Gastrocnemius medialis (tissue), 4 donors: ENCODE results near the gene C1QA. TPM values are rescaled to one million over a fixed set of nuclear protein-coding genes. Genes with fewer than 3 reads are reported as not detected.

ENCODE experiments used
- ATAC-seq, 2 donors: fragments of 150-250 bp; one replicate each; pipeline ENCODE4 v1.9.1; 2016
- DNase-seq, 2 donors: peaks; one replicate each; pipeline ENCODE4 v3.0.0-alpha.2; 2019
- H3K27ac ChIP-seq, 4 donors: fragments of 200-600 bp; sonication (generic); 1 replicate in 1 of 4; 2 replicates in 3 of 4; pipeline ENCODE4 v1.5.1; 2016 to 2018; ENCODE audit warnings: mild to moderate bottlenecking in 2 of 4, moderate library complexity in 1 of 4
- H3K27me3 ChIP-seq, 3 donors: fragments of 200-600 bp; sonication (generic) in 2 of 3; 1 replicate in 1 of 3; 2 replicates in 2 of 3; pipeline versions ENCODE4 v1.5.1 to v1.6.0; 2016 to 2019; ENCODE audit warnings: mild to moderate bottlenecking in 1 of 3, moderate library complexity in 1 of 3
- H3K36me3 ChIP-seq, 2 donors: fragments of 200-600 bp; sonication (generic) in 1 of 2; one replicate each; pipeline ENCODE4 v1.5.1; 2017 to 2018
- H3K4me1 ChIP-seq, 2 donors: fragments of 200-600 bp; sonication (generic) in 1 of 2; one replicate each; pipeline ENCODE4 v1.5.1; 2016 to 2017; ENCODE audit warnings: mild to moderate bottlenecking in 2 of 2
- H3K4me3 ChIP-seq, 4 donors: fragments of 200-600 bp; sonication (generic) in 3 of 4; 1 replicate in 1 of 4; 2 replicates in 3 of 4; pipeline ENCODE4 v1.5.1; 2016 to 2019; ENCODE audit warnings: mild to moderate bottlenecking in 2 of 4
- H3K9me3 ChIP-seq, 3 donors: fragments of 200-600 bp; sonication (generic) in 2 of 3; 1 replicate in 1 of 3; 2 replicates in 2 of 3; pipeline ENCODE4 v1.5.1; 2016 to 2019
- CTCF ChIP-seq, 5 experiments: fragments of 450-650 bp in 3 of 5; fragments of 200-600 bp in 2 of 5; sonication (generic) in 2 of 5; IDR thresholded peaks in 4 of 5; conservative IDR thresholded peaks in 1 of 5; 1 replicate in 4 of 5; 2 replicates in 1 of 5; pipeline ENCODE4 v1.5.1; 2016 to 2019; ENCODE audit warnings: antibody characterized with exemption in 5 of 5, mild to moderate bottlenecking in 3 of 5, moderate library complexity in 3 of 5
- POLR2A ChIP-seq, 2 donors: fragments of 450-650 bp; IDR thresholded peaks; one replicate each; pipeline ENCODE4 v1.6.1; 2017; ENCODE audit warnings: antibody characterized with exemption in 2 of 2, mild to moderate bottlenecking in 2 of 2, moderate library complexity in 2 of 2
- in situ Hi-C, 4 donors: fragments of 200-750 bp; cut with MboI; loops; one replicate each; pipeline versions ENCODE4 v1.15.0 to v1.8.0; 2017; ENCODE audit warnings: low sequenced_read_pairs in 4 of 4
- intact Hi-C: fragments of 100-400 bp; cut with DNase I; formaldehyde crosslinking; loops from one replicate; pipeline ENCODE4 v1.15.1; 2023; ENCODE audit warnings: low total_unique reads
- total RNA-seq, 4 donors: library from RNA; depleted of rRNA; stranded (reverse); fragments of >200 nt; gene quantifications; one replicate each; pipeline versions ENCODE4 v1.1.0 to v1.2.3, GENCODE V29; 2016

Gene C1QA
- total RNA-seq, 4 donors from 2014 or later = 14.3 to 64.4 (median 33.0) TPM

- ATAC-seq (no peak), DNase-seq (no peak)
- Histone ChIP-seq H3K9me3 (no peaks in the 10 kb centered on the region), H3K4me3 (no peak overlapping the region), H3K27me3 (peaks cover 24 to 36% (median 26%) of the 10 kb centered on the region in 3 donors), H3K36me3 (no peaks in the 10 kb centered on the region), H3K27ac (no peak overlapping the region), H3K4me1 (no peaks in the 10 kb centered on the region)
- in situ Hi-C loops (no loop called here), intact Hi-C loops (no loop called here)
- TF ChIP-seq POLR2A (IDR thresholded peaks at IDR 0.05) (no peak), CTCF (IDR thresholded peaks at IDR 0.05 in 4 of 5, conservative IDR thresholded peaks at IDR 0.05 in 1 of 5) (no peak)
Measured at GRCh38 chr1:22609291-22609690, 27.1 kb upstream of the C1QA start.

GRCh38 chr1:22611530-22611947 lies 24.9 kb upstream of the C1QA start:
- intact Hi-C loops (no loop called here), in situ Hi-C loops (no loop called here)
- DNase-seq = no peak

GRCh38 chr1:22612671-22613571 lies 23.5 kb upstream of the C1QA start:
- in situ Hi-C loops (no loop called here), intact Hi-C loops (no loop called here)
- Histone ChIP-seq H3K27me3 (peaks cover 31 to 47% (median 42%) of the 10 kb centered on the region in 3 donors), H3K36me3 (no peaks in the 10 kb centered on the region), H3K27ac (no peak overlapping the region), H3K4me1 (no peaks in the 10 kb centered on the region), H3K9me3 (no peaks in the 10 kb centered on the region), H3K4me3 (no peak overlapping the region)
- ATAC-seq (no peak), DNase-seq (no peak)
- TF ChIP-seq POLR2A (IDR thresholded peaks at IDR 0.05) = no peak

More at GRCh38 chr1:22611530-22611947, 24.9 kb upstream of the C1QA start:
- Histone ChIP-seq H3K9me3 (no peaks in the 10 kb centered on the region), H3K36me3 (no peaks in the 10 kb centered on the region), H3K27me3 (peaks cover 22 to 43% (median 36%) of the 10 kb centered on the region in 3 donors), H3K4me1 (no peaks in the 10 kb centered on the region), H3K27ac (no peak overlapping the region), H3K4me3 (no peak overlapping the region)
- no peak for ATAC-seq
- TF ChIP-seq POLR2A (IDR thresholded peaks at IDR 0.05) = no peak
- TF ChIP-seq CTCF (IDR thresholded peaks at IDR 0.05 in 4 of 5, conservative IDR thresholded peaks at IDR 0.05 in 1 of 5) = no peak

- in situ Hi-C loops = no loop called here
- H3K27me3 ChIP-seq = peaks cover 31 to 48% (median 46%) of the 10 kb centered on the region in 3 donors
- ATAC-seq = no peak
Measured at GRCh38 chr1:22613572-22613918, 22.9 kb upstream of the C1QA start.

More at GRCh38 chr1:22613572-22613918, 22.9 kb upstream of the C1QA start:
- no peaks in the 10 kb centered on the region for H3K4me1 ChIP-seq
- no peaks in the 10 kb centered on the region for H3K36me3 ChIP-seq
- no peak for DNase-seq
- no peak overlapping the region for H3K27ac ChIP-seq
- intact Hi-C loops = no loop called here
- H3K9me3 ChIP-seq = no peaks in the 10 kb centered on the region
- TF ChIP-seq POLR2A (IDR thresholded peaks at IDR 0.05) (no peak), CTCF (IDR thresholded peaks at IDR 0.05 in 4 of 5, conservative IDR thresholded peaks at IDR 0.05 in 1 of 5) (no peak)
- no peak overlapping the region for H3K4me3 ChIP-seq
